Spleen (tissue), 7 donors: ENCODE results near the gene ITLN2.

Experiments used
- POLR2AphosphoS5 ChIP-seq, 3 donors: sonication (generic); formaldehyde crosslinking; IDR thresholded peaks; one replicate each; pipeline ENCODE4 v1.5.1; 2017; ENCODE audit warnings: antibody characterized with exemption in 3 of 3
- TF ChIP-seq, protein P1 (sequence below), 11 experiments: fragments of 200-600 bp in 7 of 11; fragments of 450-650 bp in 4 of 11; sonication (generic) in 4 of 11; IDR thresholded peaks in 8 of 11; conservative IDR thresholded peaks in 3 of 11; 1 replicate in 7 of 11; 2 replicates in 4 of 11; pipeline versions ENCODE4 v1.4.0 to v1.8.0; 2016 to 2021; ENCODE audit warnings: antibody characterized with exemption in 11 of 11, inconsistent platforms in 4 of 11, mild to moderate bottlenecking in 1 of 11
- donor health status: DM: no; HTN: no; CAD: no; lungs with moderate emphysema.
- donor health status: DM: no; HTN: no; CAD: no.
- donor health status: DM: no; HTN: no; CAD: no.

DNA sequence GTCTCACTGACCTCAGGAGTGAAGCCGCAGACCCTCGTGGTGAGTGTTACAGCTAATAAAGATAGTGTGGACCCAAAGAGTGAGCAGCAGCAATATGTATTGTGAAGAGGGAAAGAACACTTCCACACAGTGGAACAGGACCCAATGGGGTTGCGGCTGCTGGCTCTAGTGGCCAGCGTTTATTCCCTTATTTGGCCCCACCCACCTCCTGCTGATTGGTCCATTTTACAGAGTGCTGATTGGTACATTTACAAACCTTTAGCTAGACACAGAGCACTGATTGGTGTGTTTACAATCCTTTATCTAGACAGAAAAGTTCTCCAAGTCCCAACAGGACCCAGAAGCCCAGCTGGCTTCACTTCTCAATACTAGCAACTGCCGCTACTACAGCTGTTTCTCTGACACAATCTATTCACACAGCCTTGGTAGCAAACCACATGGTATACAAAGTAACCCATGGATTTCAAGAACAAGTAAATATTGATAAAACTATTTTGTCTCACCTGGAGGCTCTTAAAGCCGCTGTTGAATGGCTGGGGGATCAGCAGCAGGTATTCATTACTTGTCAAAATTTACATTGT, 44.3 kb downstream of the ITLN2 start:
- no peak for TF ChIP-seq POLR2AphosphoS5 (IDR thresholded peaks at IDR 0.05)
- TF ChIP-seq, protein P1, sequence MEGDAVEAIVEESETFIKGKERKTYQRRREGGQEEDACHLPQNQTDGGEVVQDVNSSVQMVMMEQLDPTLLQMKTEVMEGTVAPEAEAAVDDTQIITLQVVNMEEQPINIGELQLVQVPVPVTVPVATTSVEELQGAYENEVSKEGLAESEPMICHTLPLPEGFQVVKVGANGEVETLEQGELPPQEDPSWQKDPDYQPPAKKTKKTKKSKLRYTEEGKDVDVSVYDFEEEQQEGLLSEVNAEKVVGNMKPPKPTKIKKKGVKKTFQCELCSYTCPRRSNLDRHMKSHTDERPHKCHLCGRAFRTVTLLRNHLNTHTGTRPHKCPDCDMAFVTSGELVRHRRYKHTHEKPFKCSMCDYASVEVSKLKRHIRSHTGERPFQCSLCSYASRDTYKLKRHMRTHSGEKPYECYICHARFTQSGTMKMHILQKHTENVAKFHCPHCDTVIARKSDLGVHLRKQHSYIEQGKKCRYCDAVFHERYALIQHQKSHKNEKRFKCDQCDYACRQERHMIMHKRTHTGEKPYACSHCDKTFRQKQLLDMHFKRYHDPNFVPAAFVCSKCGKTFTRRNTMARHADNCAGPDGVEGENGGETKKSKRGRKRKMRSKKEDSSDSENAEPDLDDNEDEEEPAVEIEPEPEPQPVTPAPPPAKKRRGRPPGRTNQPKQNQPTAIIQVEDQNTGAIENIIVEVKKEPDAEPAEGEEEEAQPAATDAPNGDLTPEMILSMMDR (IDR thresholded peaks at IDR 0.05 in 8 of 11, conservative IDR thresholded peaks at IDR 0.05 in 3 of 11): no peak
